Fibroblast of skin of scalp (primary cell): ENCODE measurements around the gene COA4.

ENCODE experiments used
- DNase-seq: peaks from one replicate; pipeline ENCODE4 v3.0.0-alpha.2; 2013

Gene COA4

DNA sequence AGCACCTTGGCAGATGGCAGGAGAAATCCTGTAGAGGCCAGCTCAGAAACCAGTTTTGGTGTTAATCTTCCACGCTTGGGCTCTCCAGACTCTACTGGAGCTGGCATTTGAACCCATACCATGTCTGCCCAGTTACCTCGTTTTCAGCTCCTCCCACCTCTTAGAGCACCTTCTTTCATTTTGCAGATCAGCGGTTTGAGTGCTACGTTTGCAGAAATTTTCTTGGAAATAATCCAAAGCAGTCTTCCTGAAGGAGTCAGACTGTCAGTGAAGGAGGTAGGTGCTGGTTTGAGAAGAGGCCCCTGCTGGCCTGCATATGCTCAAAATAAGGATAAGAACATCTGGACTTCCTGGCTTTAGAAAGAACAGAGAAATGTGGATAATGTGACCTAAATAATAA, 13.7 kb downstream of the COA4 start:
- DNase-seq, result no peak

DNA sequence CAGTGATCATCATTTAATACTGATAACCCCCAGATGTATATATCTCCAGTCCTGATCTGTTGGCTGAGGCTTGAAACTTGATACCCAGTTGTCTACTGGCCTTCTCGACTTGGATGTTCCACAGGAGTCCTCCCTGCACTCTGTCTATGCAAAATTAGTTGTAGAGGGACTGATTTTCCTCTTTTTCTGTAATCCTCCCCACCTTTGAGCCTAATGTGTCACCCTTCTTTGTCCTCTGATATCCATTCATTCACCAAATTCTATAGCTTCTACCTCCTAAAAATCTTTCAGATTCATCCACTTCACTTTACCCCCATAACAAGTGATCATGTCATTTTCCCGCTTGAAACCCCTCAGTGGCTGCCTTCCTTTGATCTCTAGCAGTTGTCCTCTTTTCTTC, 16.4 kb downstream of the COA4 start:
- no peak for DNase-seq

DNA sequence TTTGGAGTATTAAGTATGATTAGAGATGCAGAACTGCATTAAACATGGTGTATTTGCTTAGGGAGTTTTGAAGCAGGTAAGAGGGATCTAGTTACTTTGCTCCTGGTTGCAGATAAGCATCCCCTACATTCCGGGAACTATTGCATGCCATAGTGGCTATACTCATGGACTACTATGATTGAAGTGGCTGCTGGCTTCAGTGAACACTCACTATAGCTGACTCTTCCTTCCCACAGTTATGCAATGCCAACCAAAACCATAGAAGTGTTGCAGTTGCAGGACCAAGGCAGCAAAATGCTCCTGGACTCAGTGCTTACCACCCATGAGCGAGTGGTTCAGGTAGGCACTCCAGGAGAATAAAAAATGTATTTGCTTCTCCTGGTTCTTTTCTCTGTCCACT, 17.0 kb downstream of the COA4 start:
- no peak for DNase-seq

DNA sequence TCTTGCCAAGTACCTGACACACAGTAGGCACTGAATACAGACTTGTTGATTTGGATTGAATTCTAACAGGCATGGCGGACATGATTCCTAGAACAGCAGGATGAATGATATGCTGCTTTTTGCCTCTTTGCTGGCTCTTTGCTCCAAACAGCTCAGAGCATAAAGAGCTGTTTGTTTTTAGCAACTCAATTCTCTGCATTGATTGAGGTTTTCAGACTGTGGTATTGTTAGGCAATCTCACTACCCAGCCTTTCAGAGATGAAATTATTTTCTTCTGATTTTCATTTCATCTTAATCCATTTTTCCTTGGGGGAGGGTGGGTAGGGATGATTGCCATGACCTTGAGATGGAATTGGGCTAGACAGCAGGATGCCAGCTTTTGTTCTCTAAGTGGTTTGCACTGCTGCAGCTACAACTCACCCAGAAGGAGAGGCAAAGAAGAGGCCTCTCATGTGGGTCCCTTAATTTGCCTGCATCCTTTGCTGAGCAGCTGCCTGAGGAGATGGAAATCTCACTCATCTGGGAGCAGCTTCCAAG, 20.5 kb downstream of the COA4 start:
- no peak for DNase-seq

DNA sequence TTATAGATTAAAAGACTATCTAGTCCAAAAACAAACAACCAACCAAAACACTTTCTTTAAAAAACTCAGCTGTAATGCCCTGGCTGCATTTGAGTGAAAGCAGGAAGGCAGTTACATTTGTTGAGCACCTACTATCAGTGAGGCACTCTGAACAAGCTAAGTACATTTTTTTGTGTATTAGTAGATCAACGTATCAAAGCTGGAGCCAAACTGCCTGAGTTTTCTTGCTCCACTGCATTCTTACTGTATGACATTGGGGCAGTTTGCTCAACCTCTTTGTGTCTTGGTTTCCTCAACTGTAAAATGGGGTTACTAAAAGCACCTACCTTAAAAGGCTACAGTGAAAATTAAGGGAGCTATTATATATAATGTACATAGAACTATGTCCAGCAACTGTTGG, 22.0 kb downstream of the COA4 start:
- DNase-seq, result no peak

DNA sequence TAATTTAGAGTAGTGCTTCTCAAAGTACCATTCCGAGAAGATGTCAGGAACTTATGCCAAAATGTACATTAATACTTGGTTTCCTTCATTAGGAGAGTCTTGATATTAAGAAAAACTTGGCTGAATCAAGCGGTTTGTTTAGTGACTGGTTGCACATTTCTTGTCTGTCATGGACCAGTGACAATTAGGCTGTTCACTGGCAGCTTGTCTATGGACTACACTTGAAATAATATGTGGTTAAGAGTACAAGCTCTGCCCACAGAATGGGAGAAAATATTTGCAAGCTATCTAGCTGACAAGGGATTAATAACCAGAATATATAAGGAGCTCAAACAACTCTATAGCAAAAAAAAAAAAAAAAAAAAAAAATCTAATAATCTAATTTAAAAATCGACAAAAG, 24.6 kb downstream of the COA4 start:
- no peak for DNase-seq

DNA sequence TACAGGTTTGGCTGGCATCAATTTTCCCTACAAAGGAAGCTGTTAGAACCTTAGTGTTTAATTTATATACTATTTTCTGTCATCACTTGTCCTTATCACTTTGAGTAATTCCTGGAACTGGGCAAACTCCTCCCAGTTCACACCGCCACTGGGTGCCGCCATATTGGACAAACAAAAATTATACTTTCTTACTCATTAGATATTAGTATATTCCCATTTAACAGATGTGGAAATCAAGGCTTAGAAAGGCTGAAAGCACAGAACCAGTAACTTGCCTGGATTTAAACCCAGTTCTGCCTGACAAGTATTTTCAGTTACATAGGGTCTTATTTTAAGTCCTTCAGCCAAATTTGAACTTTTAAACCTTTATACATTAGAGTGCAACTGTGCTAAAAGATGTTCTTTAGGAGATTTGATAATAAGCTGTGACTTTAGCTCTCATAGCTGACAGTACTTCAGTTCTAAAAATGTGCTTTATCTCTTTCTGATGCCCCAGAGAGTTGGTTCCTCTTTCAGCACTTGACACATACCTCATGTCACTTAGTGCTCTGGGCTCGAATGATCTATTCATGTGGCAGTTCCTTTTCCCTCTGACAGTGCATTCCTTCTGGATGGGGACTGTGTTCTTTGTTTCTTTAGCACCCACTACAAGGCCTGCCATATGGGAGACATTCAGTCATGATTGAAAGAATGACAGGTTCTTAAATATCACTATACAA, 25.4 kb downstream of the COA4 start:
- DNase-seq, result no peak

DNA sequence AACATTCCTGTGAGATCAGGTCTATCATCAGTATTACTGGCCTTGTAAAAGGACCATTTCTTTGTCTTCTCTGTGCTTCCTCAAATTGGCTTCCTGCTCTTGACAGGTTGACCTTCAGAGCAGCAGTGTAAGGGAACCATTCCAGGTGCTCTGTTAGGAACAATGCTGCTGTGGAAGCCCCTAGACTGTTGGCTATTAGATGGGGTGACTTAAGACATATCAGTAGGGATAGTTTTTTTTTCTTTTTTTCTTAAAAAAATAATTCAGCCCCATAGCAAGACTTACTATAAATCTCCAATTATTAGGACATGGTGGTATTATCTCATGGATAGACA, 37.6 kb downstream of the COA4 start:
- DNase-seq, result no peak

DNA sequence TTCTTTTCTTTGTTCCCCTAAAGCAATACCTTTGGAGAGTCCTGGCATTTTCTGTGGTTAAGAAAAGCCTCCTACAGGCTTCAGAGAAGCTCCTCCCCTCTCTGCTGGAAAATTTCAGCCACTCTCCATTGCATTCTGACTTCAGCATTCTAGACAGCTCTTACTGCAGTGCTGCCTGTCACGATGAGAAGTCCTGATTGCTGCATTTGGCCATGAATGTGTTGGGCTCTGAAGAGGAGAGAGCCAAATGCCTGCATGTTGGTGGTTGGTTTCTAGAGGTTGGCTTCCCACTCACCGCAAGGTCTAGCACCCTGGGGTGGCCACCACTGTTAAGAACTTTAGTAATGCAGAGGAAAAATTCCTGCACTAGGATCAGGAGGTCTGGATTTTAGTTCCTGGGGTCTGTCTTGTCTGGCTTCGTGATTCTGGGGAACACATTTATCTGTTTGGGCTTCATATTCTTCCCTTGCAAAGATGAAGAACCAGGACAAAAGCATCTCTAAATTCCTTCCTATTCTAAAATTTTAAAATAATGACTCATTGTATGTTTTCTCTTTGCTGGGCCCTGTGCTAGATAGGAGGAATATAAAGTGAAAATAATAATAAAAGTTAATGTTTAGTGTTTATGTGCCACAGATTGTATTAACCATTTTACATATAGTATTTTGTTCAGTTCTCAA, 38.1 kb downstream of the COA4 start:
- peak; percentile 69 for DNase-seq

DNA sequence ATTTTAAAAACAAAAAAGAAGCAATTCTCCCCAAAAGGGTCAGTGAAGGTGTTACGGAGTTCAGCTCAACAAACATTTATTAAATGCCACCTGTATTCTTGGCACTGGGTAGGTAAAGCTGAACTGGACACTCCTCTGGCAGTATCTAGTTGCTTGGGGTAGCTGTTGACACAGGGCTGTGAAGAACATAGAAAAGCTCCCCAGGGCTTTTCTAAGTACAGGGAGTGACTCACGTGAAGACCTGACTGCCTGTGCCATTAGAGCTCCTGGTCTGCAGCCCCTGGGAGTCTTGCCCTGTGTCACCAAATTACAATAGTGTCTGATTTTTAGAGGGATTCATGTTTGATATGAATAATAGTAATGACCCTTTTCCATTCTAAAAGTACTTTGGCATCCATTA, 43.6 kb downstream of the COA4 start:
- DNase-seq, result no peak

DNA sequence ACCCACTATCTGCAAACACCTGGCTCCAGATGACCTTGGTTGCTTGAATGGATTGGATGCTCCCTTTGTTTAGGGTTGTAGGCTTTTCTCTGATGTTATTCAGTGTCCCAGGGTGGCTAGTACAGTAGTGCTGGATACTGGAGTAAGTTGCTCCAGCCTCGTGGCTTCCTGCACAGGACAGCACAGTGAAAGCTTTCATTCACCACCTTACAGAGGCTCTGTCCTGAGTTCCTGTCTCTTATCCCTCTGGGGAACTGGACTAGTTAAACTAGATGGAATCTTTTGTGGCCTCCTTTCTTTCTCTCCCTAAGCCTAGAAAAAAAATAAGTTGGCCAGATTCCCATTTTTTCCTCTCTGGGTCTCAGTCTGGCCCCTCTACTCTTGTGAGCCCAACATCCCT, 46.4 kb downstream of the COA4 start:
- DNase-seq, result no peak
